NCI-H187 (cell line): Measurements from ENCODE around the gene DNAH9.

Experiments
- DNase-seq, 2 experiments: peaks; one replicate each; lab custom pipeline; 2025; lab: John Stamatoyannopoulos, UW

DNAH9 gene

GRCh38 chr17:11768981-11769380 is 170.7 kb downstream of the DNAH9 start:
- no peak for DNase-seq

- DNase-seq, result no peak
These were observed 173.8 kb downstream of the DNAH9 start for GRCh38 chr17:11772031-11772430.

GRCh38 chr17:11779892-11780291 is 181.6 kb downstream of the DNAH9 start:
- no peak for DNase-seq

GRCh38 chr17:11780621-11781020 is 182.4 kb downstream of the DNAH9 start:
- no peak for DNase-seq

- DNase-seq, result no peak
These were observed 188.6 kb downstream of the DNAH9 start for GRCh38 chr17:11786711-11787438.

- DNase-seq, result no peak
These were observed 197.6 kb downstream of the DNAH9 start for GRCh38 chr17:11795906-11796305.

- DNase-seq, result no peak
These were observed 199.5 kb downstream of the DNAH9 start for GRCh38 chr17:11797803-11798202.

GRCh38 chr17:11803231-11803969 is 205.1 kb downstream of the DNAH9 start:
- DNase-seq, result no peak

GRCh38 chr17:11805138-11805537 is 206.9 kb downstream of the DNAH9 start:
- no peak for DNase-seq

- DNase-seq, result no peak
These were observed 207.7 kb downstream of the DNAH9 start for GRCh38 chr17:11805952-11806351.

GRCh38 chr17:11807606-11808005 is 209.3 kb downstream of the DNAH9 start:
- no peak for DNase-seq

GRCh38 chr17:11813278-11813677 is 215.0 kb downstream of the DNAH9 start:
- no peak for DNase-seq

- no peak for DNase-seq
These were observed 215.6 kb downstream of the DNAH9 start for GRCh38 chr17:11813871-11814270.

GRCh38 chr17:11814655-11815262 is 216.5 kb downstream of the DNAH9 start:
- no peak for DNase-seq

- DNase-seq, result no peak
These were observed 218.1 kb downstream of the DNAH9 start for GRCh38 chr17:11816409-11816808.

- DNase-seq, result no peak
These were observed 225.6 kb downstream of the DNAH9 start for GRCh38 chr17:11823862-11824261.

GRCh38 chr17:11825572-11826209 is 227.4 kb downstream of the DNAH9 start:
- no peak for DNase-seq

- DNase-seq, result no peak
These were observed 234.3 kb downstream of the DNAH9 start for GRCh38 chr17:11832401-11833137.

- no peak for DNase-seq
These were observed 238.2 kb downstream of the DNAH9 start for GRCh38 chr17:11836508-11836907.

- DNase-seq, result no peak
These were observed 241.8 kb downstream of the DNAH9 start for GRCh38 chr17:11840052-11840451.

GRCh38 chr17:11840831-11841230 is 242.6 kb downstream of the DNAH9 start:
- no peak for DNase-seq

- DNase-seq, result no peak
These were observed 250.1 kb downstream of the DNAH9 start for GRCh38 chr17:11848330-11848729.
